GM19455 (cell line): ENCODE results near the gene AGXT2.

Source experiments
- ATAC-seq: cut with Tn5 transposase; IDR thresholded peaks from one replicate; pipeline ENCODE4 v1.9.1; 2021; ENCODE audit not compliant: unreplicated experiment

The AGXT2 gene

DNA sequence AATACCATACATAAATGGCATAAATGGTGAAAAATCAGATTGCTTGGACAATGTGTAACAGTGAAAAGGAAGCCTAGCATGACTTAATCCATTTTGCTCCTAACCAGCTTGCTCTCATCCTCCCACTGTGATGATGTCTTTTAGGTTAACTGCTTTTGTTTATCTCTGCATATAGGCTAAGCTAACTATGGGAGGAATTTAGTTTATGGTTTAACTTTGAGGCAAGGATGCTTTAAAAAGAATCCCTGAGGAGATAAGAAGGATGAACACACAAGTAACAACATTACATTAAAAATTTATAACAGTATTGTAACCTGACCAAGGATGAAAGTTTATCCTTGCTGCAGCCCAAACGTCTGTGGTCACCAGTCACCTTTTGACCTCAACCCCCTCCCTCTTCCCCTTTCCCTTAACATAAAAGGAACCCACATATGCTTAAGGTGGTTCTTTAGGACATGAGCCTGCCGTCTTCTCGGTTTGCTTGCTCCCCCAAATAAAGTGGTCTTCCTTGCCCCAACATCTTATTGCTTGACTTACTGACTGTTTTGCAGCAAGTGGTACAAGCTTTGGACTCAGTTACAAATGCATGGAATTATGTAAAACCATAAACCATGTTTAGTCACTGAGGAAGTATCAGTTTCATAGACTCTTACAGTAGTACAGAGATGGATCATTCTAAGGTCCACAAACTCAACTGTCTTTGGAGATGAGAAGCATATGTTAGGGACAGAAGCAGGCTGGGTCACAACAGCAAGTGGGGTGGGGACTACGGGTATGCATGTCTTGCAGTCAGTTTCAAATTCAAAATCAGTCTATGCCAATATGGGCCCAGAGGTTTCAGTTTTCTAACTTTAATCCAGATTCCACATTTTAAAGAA is 31.3 kb downstream of the AGXT2 start:
- ATAC-seq = no peak

DNA sequence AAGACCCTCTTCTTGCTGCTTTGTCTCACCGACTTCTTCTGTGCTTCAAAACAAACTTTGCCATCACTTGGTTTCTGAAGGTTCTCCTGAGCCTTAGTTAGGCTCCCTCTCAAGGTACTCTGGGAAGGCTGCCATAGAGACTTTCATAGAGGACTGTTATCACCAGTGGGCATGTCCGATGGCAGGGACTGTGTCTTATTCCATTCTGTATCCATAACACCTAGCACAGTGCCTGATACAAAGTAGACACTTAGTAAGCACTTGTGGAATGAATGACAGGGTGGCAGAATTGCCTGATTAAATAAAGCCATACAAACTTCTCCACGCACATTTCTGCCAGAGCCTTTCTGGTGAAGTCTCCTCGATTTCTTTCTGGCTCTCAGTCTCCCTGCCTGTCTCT is 32.7 kb downstream of the AGXT2 start:
- ATAC-seq = no peak

DNA sequence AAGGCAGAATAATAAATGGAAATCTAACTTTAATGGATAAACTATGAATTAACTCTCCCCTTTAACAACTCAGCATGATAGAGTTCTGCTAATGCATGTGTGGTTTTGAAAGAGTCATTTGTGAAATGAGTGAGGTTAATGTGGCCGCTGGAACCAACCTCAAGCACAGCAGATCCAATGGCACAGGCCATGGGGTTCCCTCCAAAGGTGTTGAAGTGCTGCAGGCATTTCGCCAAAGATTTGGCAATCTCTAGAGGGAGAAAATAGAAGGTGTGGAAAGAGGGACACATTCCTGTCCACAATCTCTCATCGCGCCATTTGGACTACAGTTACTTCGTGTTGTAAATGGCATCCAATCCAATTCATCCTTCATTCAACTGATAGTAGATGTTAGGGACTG is 35.0 kb downstream of the AGXT2 start:
- ATAC-seq = no peak

DNA sequence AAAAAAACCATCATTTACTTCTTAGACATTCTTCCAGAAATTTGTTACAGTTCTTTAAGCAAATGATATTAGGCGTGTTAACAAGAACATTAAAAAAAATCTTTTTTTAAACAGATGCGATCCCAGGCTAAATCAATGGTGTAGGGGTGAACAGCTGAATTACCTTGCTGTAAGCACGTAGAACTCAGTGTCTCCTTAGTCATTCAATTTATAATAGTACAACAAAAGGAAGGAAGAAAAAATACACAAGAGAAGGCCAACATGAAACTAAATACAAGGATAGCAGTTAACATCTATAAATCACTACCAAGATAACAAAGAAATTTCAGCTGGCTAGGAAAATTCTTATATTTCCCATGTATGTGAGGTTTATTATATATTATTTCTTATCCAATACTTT is 35.4 kb downstream of the AGXT2 start:
- ATAC-seq = no peak

DNA sequence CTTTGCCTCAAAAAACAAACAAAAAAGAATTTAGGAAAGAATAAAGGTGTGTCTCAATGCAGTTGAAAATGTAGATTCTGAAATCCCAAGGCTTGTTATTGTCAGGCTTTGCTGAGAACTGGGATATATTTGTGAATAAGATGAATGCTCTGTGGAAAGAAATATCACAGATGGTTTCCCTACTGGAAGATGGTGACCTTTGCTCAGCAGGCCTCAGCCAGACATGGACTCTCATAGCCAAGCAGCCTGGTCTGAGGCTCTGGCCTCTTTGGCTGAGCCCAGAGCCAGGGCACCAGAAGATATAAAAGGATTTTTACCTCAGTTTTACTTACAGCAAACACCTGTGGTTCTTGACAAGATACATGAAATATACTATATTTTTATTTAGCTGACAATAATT is 37.1 kb downstream of the AGXT2 start:
- no peak for ATAC-seq

DNA sequence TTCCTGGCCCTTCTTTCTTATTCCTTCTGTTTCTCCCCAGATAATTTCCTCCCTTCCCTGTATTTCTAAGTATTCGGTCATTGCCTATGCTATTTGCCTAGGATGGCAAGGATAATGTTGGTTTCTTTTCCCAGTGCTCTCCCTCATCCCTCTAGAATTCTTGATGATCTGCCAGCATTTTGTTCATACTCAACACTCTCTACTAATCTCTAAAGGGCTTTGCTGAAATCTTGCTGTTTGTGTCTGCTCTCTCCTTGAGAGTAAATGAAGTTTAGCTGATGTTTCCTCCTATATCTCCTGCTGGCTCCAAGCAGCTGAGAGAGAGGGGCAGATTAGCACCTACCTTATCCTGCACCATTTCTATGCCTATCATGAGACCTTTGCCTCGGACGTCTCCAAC is 38.1 kb downstream of the AGXT2 start:
- no peak for ATAC-seq

DNA sequence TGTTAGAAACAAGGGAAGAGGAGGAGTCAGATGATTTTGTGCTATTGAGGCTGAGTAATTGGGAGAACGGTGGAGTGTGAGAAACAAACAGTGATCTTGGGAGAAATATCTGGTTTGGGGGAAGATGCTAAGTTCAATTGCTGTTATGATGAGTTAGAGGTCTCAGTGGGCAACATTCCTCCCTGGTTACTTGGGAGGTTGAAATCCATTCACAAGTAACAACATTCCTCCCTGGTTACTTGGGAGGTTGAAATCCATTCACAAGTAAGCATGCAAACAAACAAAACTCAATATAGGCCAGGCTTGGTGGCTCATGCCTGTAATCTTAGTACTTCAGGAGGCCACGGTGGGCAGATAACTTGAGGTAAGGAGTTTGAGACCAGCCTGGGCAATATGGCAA is 38.7 kb downstream of the AGXT2 start:
- no peak for ATAC-seq

DNA sequence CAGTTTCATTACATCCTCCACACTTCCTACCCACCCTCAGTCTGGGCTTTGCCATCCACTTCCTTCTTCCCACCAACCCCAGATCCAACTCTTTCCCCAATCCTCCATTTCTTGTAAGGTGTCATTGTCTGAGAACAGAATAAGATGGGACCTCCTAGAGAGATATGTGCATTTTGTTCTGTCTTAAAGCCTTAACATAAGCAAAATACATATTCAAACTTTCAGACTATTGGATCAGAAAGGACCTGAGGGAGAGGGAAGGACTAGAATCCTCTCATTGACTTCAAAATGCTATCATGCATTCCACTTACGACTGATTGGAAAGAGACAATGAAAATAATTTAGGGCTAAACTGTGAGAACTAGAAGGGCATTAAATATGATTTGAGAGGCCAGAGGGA is 43.0 kb downstream of the AGXT2 start:
- no peak for ATAC-seq

DNA sequence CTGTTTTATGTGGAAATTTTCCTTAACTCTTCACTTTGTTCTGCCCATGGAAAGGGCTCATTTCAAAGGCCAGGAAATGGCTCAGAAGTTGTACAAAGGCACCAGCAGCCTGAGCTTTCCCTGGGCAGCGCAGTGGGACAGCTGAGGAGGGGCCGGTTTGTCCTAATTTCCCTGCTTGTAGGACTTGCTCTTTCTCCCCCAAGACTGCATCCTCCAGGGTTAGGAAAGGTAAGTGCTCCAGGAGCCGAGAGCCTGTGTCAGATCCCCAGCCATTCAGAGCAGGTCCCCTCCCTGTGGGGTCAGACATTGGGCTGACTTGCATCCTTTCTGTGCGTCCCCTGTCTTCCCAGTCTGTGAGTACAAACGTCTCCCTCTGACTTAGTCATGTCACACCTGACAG is 43.5 kb downstream of the AGXT2 start:
- no peak for ATAC-seq

DNA sequence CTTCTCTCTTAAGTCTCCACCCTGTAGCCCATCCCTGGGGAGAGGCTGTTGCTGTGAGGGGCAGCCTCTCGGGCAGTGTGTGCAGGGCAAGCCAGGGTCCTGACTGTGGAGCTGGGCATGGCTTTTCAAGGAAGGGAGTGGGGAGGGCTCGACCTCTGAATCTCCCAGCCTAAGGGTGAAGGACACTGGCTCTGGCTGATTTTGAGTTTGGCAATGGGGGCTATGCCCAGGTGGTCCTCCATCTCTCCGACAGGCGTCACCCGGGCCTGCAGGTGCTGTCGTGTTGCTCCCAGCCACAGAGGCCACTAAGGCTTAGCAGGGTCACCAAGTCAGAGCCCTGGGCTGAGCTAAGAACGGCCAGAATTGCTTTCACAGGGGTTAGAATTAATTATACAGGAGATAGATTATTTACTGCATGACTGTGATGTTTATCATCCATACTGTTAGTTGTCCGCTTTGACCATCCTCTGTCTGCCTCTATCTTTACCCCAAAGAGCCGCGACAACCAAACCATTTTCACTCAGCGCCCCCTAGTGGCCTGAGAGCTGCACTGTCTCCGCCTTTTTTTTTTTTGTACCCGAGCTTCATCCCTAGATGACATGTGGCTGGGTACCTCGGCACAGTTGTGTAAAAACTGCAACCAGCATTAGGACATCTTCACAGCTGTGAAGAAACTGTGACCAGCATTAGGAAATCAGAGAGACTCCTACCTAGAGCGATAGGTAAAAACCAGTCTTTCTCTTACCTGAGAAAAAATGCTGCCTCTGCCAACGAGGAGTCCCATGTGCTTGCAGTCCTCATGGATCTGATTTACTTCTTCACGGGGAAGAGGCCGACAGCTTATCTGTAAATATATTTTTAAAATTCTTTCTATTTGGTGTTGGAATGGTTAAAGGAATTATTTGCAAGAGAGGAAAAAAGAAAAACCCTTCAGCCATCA is 44.5 kb downstream of the AGXT2 start:
- peak; percentile 76 for ATAC-seq

DNA sequence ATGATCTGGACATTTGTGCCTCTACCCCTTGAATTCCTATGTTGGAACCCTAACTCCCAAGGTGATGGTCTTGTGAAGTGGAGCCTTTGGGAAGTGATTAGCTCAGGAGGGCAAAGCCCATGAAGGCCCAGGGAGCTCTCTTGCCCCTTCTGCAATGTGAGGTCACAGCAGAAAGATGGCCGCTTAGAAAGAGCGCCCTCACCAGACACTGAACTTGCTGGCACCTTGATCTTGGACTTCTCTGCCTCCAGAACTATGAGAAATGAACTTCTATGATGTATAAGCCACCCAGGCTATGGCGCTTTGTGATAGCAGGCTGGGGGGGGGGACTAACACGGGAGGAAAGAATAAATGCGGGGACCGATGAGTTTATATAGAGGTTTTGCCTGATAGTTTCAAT is 45.3 kb downstream of the AGXT2 start:
- no peak for ATAC-seq

DNA sequence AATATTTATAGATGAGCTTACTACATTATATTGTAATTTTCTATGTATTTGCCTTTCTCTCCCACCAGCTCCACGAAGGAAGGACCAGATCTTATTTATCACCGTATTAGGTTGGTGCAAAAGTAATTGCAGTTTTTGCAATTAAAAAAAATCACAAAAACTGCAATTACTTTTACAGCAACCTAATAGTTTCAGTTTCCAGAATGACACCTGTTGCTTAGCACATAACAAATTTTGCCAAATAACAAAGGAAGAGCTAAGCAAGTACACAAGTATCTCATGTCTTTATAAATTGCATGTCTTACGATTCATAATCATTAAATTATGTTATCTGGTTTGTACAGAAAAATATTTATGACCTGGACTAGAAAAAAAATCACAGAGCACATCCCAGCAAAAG is 45.9 kb downstream of the AGXT2 start:
- no peak for ATAC-seq

DNA sequence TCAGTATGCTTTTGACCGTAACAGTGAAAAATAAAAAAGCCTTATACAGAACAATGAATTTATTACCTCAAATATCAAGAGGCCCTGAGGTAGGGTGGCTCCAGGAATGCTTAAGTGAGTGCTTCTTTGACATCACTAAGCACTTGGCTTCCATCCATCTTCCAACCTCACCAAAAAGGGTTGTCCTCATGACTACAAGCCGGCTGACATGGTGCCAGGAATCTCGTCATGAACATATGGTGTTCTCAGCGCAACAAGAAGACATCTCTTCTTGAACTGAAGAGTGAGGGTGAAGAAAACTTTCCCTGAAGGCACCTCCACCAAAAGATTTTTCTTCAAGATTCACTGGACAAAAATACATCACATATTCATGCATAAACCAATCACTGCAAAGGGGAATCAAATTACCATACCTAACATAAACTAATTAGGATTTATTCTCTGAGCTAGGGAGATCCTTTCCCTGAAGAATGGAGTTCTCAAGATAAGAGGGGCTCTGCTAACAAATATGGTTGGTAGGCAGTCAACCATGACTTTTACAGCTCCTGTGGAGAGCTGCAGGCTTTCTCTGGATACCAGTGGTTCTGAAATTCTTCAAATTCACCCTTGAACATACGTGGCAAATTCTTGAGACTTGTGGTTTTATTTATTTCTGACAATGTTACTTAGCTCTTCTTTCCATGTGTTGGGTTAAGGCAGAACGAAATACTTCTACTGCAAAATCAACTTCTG is 49.5 kb downstream of the AGXT2 start:
- no peak for ATAC-seq

DNA sequence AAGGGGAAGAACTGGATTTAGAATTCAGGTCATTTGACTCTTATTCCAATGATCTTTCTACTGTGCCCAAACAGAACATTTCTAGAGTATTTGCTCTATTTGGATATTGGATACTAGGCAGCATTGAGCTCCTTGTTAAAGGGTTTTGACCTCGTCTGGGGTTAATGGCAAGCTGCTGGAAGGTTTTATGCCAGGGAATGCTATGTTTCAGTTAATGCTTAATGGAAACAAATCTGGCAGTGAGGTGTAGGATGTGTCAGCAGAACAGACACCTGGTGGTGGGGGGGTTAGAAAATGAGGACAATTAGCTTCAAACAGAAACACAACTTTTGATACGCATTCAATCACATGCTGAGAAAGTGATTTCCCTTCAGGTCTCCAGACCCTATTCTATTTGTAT is 51.5 kb downstream of the AGXT2 start:
- ATAC-seq = no peak

DNA sequence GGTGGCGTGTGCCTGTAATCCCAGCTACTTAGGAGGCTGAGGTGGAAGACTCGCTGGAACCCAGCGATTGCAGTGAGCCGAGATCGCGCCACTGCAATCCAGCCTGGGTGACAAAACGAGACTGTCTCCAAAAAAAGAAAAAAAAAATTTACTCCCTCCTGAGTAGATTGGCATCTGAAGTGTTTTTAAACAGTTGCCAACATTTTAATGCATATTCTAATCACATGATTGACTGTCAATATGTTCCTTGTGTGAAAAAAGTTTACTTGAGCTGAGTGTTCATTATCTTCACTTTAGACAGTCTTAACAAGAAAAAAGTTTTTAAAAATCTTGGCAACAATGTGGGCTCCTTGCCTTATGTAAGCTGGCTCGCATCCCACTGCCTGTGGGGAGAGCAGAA is 53.8 kb downstream of the AGXT2 start:
- no peak for ATAC-seq

DNA sequence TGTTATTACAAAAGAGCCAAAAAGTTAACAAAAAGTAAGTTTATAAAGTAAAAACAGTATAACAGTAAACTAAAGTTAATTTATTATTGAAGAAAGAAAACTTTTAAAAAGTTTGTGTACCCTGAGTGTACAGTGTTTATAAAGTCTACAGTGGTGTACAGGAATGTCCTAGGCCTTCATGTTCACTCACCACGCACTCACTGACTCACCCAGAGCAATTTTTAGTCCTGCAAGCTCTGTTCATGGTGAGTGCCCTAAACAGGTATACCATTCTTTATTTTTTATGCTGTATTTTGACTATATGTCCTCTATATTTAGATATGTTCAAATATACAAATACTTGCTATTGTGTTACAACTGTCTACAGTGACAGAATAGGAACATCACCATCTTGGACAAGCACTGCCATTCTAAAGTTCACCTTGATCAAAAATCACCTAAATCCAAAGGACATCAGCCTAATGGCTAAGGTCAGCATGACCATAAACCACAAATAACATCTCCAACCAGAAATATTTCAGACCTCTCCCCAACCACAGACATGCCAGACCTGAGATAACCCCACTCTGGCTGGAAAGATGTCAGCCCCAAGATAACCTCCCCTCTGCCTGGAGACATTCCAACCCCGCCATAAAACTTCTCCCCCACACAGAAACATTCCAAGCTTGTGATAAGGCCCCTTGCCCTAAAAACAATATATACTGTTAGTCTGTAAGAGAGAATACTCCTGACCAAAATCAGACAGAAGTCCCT is 56.1 kb downstream of the AGXT2 start:
- ATAC-seq = no peak

DNA sequence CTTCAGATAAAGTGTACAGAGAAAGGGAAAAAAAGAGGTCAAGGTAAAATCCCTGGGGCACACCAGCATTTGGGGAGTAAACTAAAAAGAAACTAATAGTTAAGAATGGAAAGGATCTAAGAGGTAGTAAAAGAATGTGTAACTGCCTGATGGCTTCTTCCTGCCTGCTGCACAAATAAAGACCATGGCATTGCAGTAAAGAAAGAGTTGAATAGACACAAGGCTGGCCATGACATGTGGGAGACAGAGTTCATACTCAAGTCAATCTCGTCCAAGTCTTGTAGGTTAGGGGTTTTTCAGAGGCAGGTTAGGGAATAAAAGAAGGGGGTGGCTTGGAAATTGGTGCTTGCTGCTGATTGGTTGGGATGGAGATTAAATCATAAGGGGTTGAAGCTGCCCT is 60.8 kb downstream of the AGXT2 start:
- ATAC-seq = no peak

DNA sequence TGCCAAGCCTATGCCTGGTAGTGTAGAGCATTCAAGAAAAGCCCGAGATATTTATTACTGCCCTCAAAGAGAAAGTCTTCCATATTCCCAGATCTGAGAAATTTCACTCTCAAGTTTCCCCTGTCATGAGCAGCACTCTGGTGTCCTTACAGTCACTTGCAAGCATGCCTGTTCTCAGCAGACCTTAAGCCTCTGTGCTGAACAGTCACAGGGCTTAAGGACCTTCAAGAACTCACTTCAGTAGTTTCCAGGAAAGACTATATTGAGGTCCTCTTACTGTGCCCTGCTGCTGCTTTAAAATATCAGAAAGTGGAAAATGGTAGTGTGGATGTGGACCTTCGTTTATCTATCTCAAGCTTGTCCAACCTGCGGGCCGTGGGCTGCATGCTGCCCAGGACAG is 64.9 kb downstream of the AGXT2 start:
- ATAC-seq = no peak

DNA sequence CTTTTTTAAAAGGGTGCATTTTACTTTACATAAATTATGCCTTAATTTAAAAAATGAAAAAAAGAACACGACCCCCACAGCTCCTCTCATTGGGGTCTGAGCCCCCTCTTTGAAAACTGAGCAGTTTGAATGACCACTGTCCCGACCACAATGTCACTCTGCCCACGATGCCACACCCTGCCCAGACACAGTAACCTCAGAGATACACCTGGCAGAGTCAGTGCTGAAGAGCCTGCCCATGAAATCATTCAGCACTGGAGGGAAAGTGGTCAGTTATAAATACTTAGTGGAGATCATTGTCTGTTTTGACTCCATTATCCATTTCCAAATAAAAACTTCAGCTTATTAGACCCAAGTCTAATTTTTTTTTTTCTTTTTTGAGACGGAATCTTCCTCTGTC is 69.1 kb downstream of the AGXT2 start:
- ATAC-seq = no peak

DNA sequence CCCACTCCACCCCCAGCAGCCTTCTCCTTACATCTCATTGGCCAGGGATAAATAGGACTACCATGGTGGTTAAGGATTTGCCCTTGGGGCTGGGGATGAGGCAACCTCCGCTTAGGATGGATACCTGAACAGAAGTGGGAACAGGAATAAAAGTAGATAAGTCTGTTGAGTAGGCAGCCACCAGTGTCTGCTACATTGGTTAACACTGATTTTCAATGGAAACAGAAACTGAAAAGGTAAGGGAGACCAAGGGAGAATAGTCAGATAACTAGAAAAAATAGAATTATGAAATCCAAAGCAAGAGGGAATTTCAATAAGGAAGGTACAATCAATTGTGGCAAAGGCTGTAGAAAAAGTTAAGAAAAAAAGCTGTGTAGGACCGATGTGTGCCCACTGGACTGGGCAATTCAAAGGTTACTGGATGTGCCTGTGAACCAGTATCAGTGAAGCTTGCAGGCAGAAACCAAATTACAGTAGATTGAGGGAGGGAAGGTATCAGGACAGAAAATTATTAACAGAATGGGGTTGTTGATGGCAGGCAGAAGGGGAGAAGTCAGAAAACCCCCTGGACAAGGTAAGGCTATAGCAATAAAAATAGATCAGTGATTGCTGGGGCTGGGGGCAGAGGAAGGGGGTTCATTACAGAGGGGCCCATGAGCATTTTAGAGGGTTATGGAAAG is 69.7 kb downstream of the AGXT2 start:
- ATAC-seq = peak; percentile 60
